ENCODE results near the gene KAZALD1. TPM values are rescaled to one million over a fixed set of nuclear protein-coding genes. Genes with fewer than 3 reads are reported as not detected.
A peak's percentile ranks its signal among the peaks of the same experiment; 100 is the strongest.

The KAZALD1 gene
- total and polyA plus RNA-seq, 3 experiments from 2014 or later, result 0.18 to 0.20 TPM; not detected in 1

GRCh38 chr10:101053516-101053915 lies 8.3 kb upstream of the KAZALD1 start:
- Histone ChIP-seq H3K27ac (ENCODE audit: low read depth, low read length) (no peak overlapping the region), H3K4me3 (ENCODE audit: low read length) (no peak overlapping the region), H3K27me3 (ENCODE audit: insufficient read depth, low read length, poor library complexity, severe bottlenecking) (peaks cover 24% of the 10 kb centered on the region), H3K36me3 (ENCODE audit: insufficient read depth, low read length) (no peaks in the 10 kb centered on the region), H3K9me3 (ENCODE audit: low read length) (no peaks in the 10 kb centered on the region), H3K4me1 (ENCODE audit: insufficient read depth, low read length) (peaks cover 13% of the 10 kb centered on the region)
- CTCF ChIA-PET, result interaction anchor here (0.8 to 19.6 kb wide), 5 partner anchors 8 to 89 kb away, joined by 3 to 258 read pairs (median 3); partner anchors contain the start of gene KAZALD1
- peaks cover 9 to 18% (median 16%) of the 10 kb centered on the region in 3 donors for H3K4me1 Mint-ChIP-seq
- H3K4me3 Mint-ChIP-seq, result no peak overlapping the region
- POLR2A ChIA-PET, result no interaction called here
- H3K9me3 Mint-ChIP-seq, result no peaks in the 10 kb centered on the region
- H3K27me3 Mint-ChIP-seq, result peaks cover 27 to 28% of the 10 kb centered on the region in 2 donors
- no peak for DNase-seq
- H3K27ac Mint-ChIP-seq, result no peak overlapping the region
- peaks cover 0 to 1% (median 0%) of the 10 kb centered on the region in 3 donors for H3K36me3 Mint-ChIP-seq

- no peaks in the 10 kb centered on the region for H3K36me3 ChIP-seq (ENCODE audit: insufficient read depth, low read length)
- no peaks in the 10 kb centered on the region for H3K9me3 ChIP-seq (ENCODE audit: low read length)
- no peak overlapping the region for H3K4me3 ChIP-seq (ENCODE audit: low read length)
- H3K27me3 ChIP-seq (ENCODE audit: insufficient read depth, low read length, poor library complexity, severe bottlenecking), result peaks cover 16% of the 10 kb centered on the region
- peaks cover 0 to 1% (median 0%) of the 10 kb centered on the region in 3 donors for H3K36me3 Mint-ChIP-seq
- ChIA-PET POLR2A (interaction anchor here (0.6 kb wide), 1 partner anchor 11 kb away, joined by 3 read pairs; no protein-coding TSS in a partner anchor), CTCF (interaction anchor here (1.3 to 19.6 kb wide), 3 partner anchors 7 to 16 kb away, joined by 3 to 258 read pairs (median 83); partner anchors contain the start of gene KAZALD1)
- H3K4me1 ChIP-seq (ENCODE audit: insufficient read depth, low read length), result peaks cover 13% of the 10 kb centered on the region
- H3K27ac Mint-ChIP-seq, result no peak overlapping the region
- H3K27ac ChIP-seq (ENCODE audit: low read depth, low read length), result no peak overlapping the region
- no peak overlapping the region for H3K4me3 Mint-ChIP-seq
- H3K4me1 Mint-ChIP-seq, result peaks cover 8 to 15% (median 13%) of the 10 kb centered on the region in 3 donors
- peaks cover 19% of the 10 kb centered on the region in 2 donors for H3K27me3 Mint-ChIP-seq
- no peaks in the 10 kb centered on the region for H3K9me3 Mint-ChIP-seq
- no peak for DNase-seq
Measured at GRCh38 chr10:101054351-101054750, 7.4 kb upstream of the KAZALD1 start.

GRCh38 chr10:101054876-101055275 lies 6.9 kb upstream of the KAZALD1 start:
- Histone ChIP-seq H3K27me3 (ENCODE audit: insufficient read depth, low read length, poor library complexity, severe bottlenecking) (peaks cover 11% of the 10 kb centered on the region), H3K4me3 (ENCODE audit: low read length) (no peak overlapping the region), H3K4me1 (ENCODE audit: insufficient read depth, low read length) (peaks cover 11% of the 10 kb centered on the region), H3K27ac (ENCODE audit: low read depth, low read length) (no peak overlapping the region), H3K36me3 (ENCODE audit: insufficient read depth, low read length) (no peaks in the 10 kb centered on the region), H3K9me3 (ENCODE audit: low read length) (no peaks in the 10 kb centered on the region)
- ChIA-PET CTCF (interaction anchor here (1.3 to 19.6 kb wide), 2 partner anchors 12 to 16 kb away, joined by 8 to 258 read pairs; no protein-coding TSS in a partner anchor), POLR2A (no interaction called here)
- H3K27me3 Mint-ChIP-seq, result peaks cover 14 to 17% of the 10 kb centered on the region in 2 donors
- peaks cover 8 to 14% (median 13%) of the 10 kb centered on the region in 3 donors for H3K4me1 Mint-ChIP-seq
- H3K27ac Mint-ChIP-seq, result no peak overlapping the region
- H3K9me3 Mint-ChIP-seq, result no peaks in the 10 kb centered on the region
- H3K4me3 Mint-ChIP-seq, result peak overlapping the region in 1 of 7 donors; percentile 2
- no peak for DNase-seq
- H3K36me3 Mint-ChIP-seq, result peaks cover 0 to 1% (median 0%) of the 10 kb centered on the region in 3 donors

GRCh38 chr10:101055411-101055810 lies 6.4 kb upstream of the KAZALD1 start:
- H3K4me3 Mint-ChIP-seq, result peak overlapping the region in 1 of 7 donors; percentile 2
- H3K27me3 Mint-ChIP-seq, result peaks cover 9 to 15% of the 10 kb centered on the region in 2 donors
- H3K27me3 ChIP-seq (ENCODE audit: insufficient read depth, low read length, poor library complexity, severe bottlenecking), result peaks cover 7% of the 10 kb centered on the region
- H3K36me3 Mint-ChIP-seq, result peaks cover 0 to 1% (median under 1%) of the 10 kb centered on the region in 3 donors
- H3K9me3 ChIP-seq (ENCODE audit: low read length), result no peaks in the 10 kb centered on the region
- ChIA-PET POLR2A (no interaction called here), CTCF (interaction anchor here (0.9 to 19.6 kb wide), 4 partner anchors 8 to 36 kb away, joined by 3 to 258 read pairs (median 6); no protein-coding TSS in a partner anchor)
- H3K9me3 Mint-ChIP-seq, result no peaks in the 10 kb centered on the region
- no peaks in the 10 kb centered on the region for H3K36me3 ChIP-seq (ENCODE audit: insufficient read depth, low read length)
- H3K4me1 ChIP-seq (ENCODE audit: insufficient read depth, low read length), result peaks cover 6% of the 10 kb centered on the region
- no peak overlapping the region for H3K4me3 ChIP-seq (ENCODE audit: low read length)
- no peak overlapping the region for H3K27ac Mint-ChIP-seq
- DNase-seq, result no peak
- H3K4me1 Mint-ChIP-seq, result peaks cover 9 to 14% (median 12%) of the 10 kb centered on the region in 3 donors
- no peak overlapping the region for H3K27ac ChIP-seq (ENCODE audit: low read depth, low read length)

GRCh38 chr10:101056365-101057151 lies 5.2 kb upstream of the KAZALD1 start:
- ChIA-PET CTCF (interaction anchor here (1.3 to 19.6 kb wide), 5 partner anchors 9 to 85 kb away, joined by 4 to 258 read pairs (median 8); no protein-coding TSS in a partner anchor), POLR2A (no interaction called here)
- DNase-seq, result no peak
- Histone ChIP-seq H3K9me3 (ENCODE audit: low read length) (no peaks in the 10 kb centered on the region), H3K4me1 (ENCODE audit: insufficient read depth, low read length) (peaks cover 2% of the 10 kb centered on the region), H3K36me3 (ENCODE audit: insufficient read depth, low read length) (no peaks in the 10 kb centered on the region), H3K27me3 (ENCODE audit: insufficient read depth, low read length, poor library complexity, severe bottlenecking) (no peaks in the 10 kb centered on the region), H3K4me3 (ENCODE audit: low read length) (no peak overlapping the region), H3K27ac (ENCODE audit: low read depth, low read length) (no peak overlapping the region)
- H3K27me3 Mint-ChIP-seq, result peaks cover 0 to 8% of the 10 kb centered on the region in 2 donors
- peak overlapping the region in 1 of 8 donors; percentile 23 for H3K27ac Mint-ChIP-seq
- H3K36me3 Mint-ChIP-seq, result peaks cover 0 to 4% (median 1%) of the 10 kb centered on the region in 3 donors
- H3K4me1 Mint-ChIP-seq, result peaks cover 8 to 12% (median 8%) of the 10 kb centered on the region in 3 donors
- H3K4me3 Mint-ChIP-seq, result peak overlapping the region in 1 of 7 donors; percentile 42
- H3K9me3 Mint-ChIP-seq, result no peaks in the 10 kb centered on the region

GRCh38 chr10:101060036-101060950 lies 1.5 kb upstream of the KAZALD1 start:
- H3K36me3 Mint-ChIP-seq, result peaks cover 0 to 4% (median 1%) of the 10 kb centered on the region in 3 donors
- POLR2A ChIA-PET, result interaction anchor here (0.8 to 1.6 kb wide), 3 partner anchors 17 to 30 kb away, joined by 3 to 5 read pairs (median 4); partner anchors contain the start of genes PDZD7 and SFXN3

GRCh38 chr10:101060951-101061623 lies 702 bp upstream of the KAZALD1 start:
- H3K4me3 ChIP-seq (ENCODE audit: low read length), result peak overlapping the region; percentile 95
- H3K27me3 ChIP-seq (ENCODE audit: insufficient read depth, low read length, poor library complexity, severe bottlenecking), result peaks cover 34% of the 10 kb centered on the region
- Mint-ChIP-seq H3K4me1 (peaks cover 20 to 40% (median 22%) of the 10 kb centered on the region in 3 donors), H3K27ac (peak overlapping the region; percentile 89 to 98 (median 94)), H3K36me3 (peaks cover 0 to 4% (median 1%) of the 10 kb centered on the region in 3 donors), H3K9me3 (no peaks in the 10 kb centered on the region), H3K27me3 (peaks cover 26 to 32% of the 10 kb centered on the region in 2 donors), H3K4me3 (peak overlapping the region; percentile 89 to 99 (median 96))
- no peaks in the 10 kb centered on the region for H3K9me3 ChIP-seq (ENCODE audit: low read length)
- peak overlapping the region; percentile 77 for H3K27ac ChIP-seq (ENCODE audit: low read depth, low read length)
- H3K4me1 ChIP-seq (ENCODE audit: insufficient read depth, low read length), result peaks cover 25% of the 10 kb centered on the region
- DNase-seq, result peak in 4 of 5 donors; percentile 85 to 92 (median 91)
- ChIA-PET CTCF (interaction anchor here (0.6 to 19.6 kb wide), 12 partner anchors 8 to 91 kb away, joined by 3 to 258 read pairs (median 6); partner anchors contain the start of genes PDZD7 and SFXN3), POLR2A (interaction anchor here (0.6 to 1.6 kb wide), 3 partner anchors 18 to 70 kb away, joined by 4 to 7 read pairs (median 6); partner anchors contain the start of genes PDZD7, SFXN3 and TLX1)
- H3K36me3 ChIP-seq (ENCODE audit: insufficient read depth, low read length), result no peaks in the 10 kb centered on the region

More at GRCh38 chr10:101060036-101060950, 1.5 kb upstream of the KAZALD1 start:
- H3K4me1 Mint-ChIP-seq, result peaks cover 20 to 34% (median 22%) of the 10 kb centered on the region in 3 donors
- no peaks in the 10 kb centered on the region for H3K9me3 Mint-ChIP-seq
- CTCF ChIA-PET, result interaction anchor here (0.6 to 19.6 kb wide), 11 partner anchors 9 to 599 kb away, joined by 3 to 258 read pairs (median 7); partner anchors contain the start of genes PDZD7 and SFXN3
- Histone ChIP-seq H3K9me3 (ENCODE audit: low read length) (no peaks in the 10 kb centered on the region), H3K27me3 (ENCODE audit: insufficient read depth, low read length, poor library complexity, severe bottlenecking) (peaks cover 26% of the 10 kb centered on the region), H3K27ac (ENCODE audit: low read depth, low read length) (peak overlapping the region; percentile 77), H3K4me3 (ENCODE audit: low read length) (peak overlapping the region; percentile 95), H3K4me1 (ENCODE audit: insufficient read depth, low read length) (peaks cover 23% of the 10 kb centered on the region), H3K36me3 (ENCODE audit: insufficient read depth, low read length) (no peaks in the 10 kb centered on the region)
- H3K4me3 Mint-ChIP-seq, result peak overlapping the region; percentile 89 to 99 (median 96)
- DNase-seq, result peak; percentile 83 to 96 (median 92)
- peaks cover 18 to 24% of the 10 kb centered on the region in 2 donors for H3K27me3 Mint-ChIP-seq
- peak overlapping the region; percentile 89 to 98 (median 94) for H3K27ac Mint-ChIP-seq
